Right lobe of liver (tissue), 4 donors: ENCODE results near the gene RAET1L.

Source experiments
- CTCF ChIP-seq, 4 donors: fragments of 200-600 bp in 3 of 4; fragments of 450-650 bp in 1 of 4; IDR thresholded peaks; one replicate each; pipeline versions ENCODE4 v1.5.1 to v1.8.0; 2016 to 2022; ENCODE audit warnings: antibody characterized with exemption in 4 of 4, mild to moderate bottlenecking in 2 of 4
- POLR2A ChIP-seq: fragments of 450-650 bp; IDR thresholded peaks from one replicate; pipeline ENCODE4 v1.6.1; 2017; ENCODE audit warnings: antibody characterized with exemption, mild to moderate bottlenecking
- donor health status: DM: no; HTN: no; CAD: no.
- donor health status: DM: no; HTN: no; CAD: no.
- donor health status: DM: no; HTN: yes; CAD: no.

- TF ChIP-seq CTCF (IDR thresholded peaks at IDR 0.05): no peak
- TF ChIP-seq POLR2A: no peak
These were observed 3.5 kb upstream of the RAET1L start for GRCh38 chr6:150028799-150029198.
